Measurements from ENCODE around the gene TP53BP2.

GRCh38 chr1:223752721-223753515 is 92.8 kb downstream of the TP53BP2 start:
- TF ChIP-seq POLR2A (IDR thresholded peaks at IDR 0.05) (no peak), CTCF (IDR thresholded peaks at IDR 0.05) (no peak)

All from uterus (tissue), 2 donors.